ENCODE results near the gene ARHGAP24.
"Not testable (repeated sequence)": the region's sequence is repeated elsewhere in the genome, so short reads cannot be mapped to it uniquely, and the experiment has no call there.

The ARHGAP24 gene

DNA sequence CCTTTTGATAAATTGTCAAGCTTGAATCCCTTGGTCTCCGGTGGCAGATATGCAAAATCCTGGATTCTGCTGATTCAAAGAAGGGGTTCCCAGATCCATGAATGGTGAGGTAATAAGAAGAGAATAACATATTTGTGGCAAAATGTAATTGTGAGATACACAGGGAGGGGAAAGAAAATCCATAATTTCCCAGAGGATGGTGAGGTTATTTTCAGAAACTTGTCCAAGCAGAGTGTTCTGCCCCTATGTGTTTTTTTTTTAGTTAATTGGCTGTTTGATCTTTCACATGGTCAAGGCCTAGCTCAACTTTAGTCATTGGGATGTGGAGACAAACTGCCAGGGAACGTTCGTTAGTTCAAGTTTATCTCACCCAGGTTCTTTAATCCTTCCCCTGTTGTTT, 476.1 kb downstream of the ARHGAP24 start:
- in situ Hi-C loops (cut with MboI; ENCODE audit: low pct_unique_long_range_greater_than_20kb, low sequenced_read_pairs) = no loop called here
- no peak for DNase-seq

DNA sequence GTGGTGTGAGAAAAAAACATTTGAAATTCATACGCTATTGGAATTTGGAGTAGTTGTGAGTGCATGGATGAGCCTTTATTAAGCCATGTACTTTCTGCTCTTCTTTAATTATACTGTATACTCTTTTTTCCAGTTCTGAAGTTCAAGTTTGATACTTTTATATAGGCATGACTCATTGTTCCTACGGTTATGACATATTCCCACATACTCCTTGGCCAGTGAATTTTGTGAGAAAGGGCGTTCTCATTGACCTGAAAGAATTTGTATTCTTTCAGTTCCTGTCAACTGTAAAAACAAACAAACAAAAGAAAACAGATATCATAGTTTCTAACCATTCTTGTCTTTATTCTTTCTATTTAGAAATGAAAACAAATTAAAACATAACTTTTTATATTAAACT, 477.6 kb downstream of the ARHGAP24 start:
- no peak for DNase-seq
- in situ Hi-C loops (cut with MboI; ENCODE audit: low pct_unique_long_range_greater_than_20kb, low sequenced_read_pairs) = no loop called here

GRCh38 chr4:85952972-85953650, 478.2 kb downstream of the ARHGAP24 start:
- no peak for DNase-seq

GRCh38 chr4:85953651-85954018, 478.7 kb downstream of the ARHGAP24 start:
- no peak for DNase-seq
- in situ Hi-C loops (cut with MboI; ENCODE audit: low pct_unique_long_range_greater_than_20kb, low sequenced_read_pairs) = no loop called here

More at GRCh38 chr4:85952972-85953650, 478.2 kb downstream of the ARHGAP24 start:
- in situ Hi-C loops (cut with MboI; ENCODE audit: low pct_unique_long_range_greater_than_20kb, low sequenced_read_pairs) = no loop called here

GRCh38 chr4:85955620-85956292, 480.8 kb downstream of the ARHGAP24 start:
- no peak for DNase-seq

DNA sequence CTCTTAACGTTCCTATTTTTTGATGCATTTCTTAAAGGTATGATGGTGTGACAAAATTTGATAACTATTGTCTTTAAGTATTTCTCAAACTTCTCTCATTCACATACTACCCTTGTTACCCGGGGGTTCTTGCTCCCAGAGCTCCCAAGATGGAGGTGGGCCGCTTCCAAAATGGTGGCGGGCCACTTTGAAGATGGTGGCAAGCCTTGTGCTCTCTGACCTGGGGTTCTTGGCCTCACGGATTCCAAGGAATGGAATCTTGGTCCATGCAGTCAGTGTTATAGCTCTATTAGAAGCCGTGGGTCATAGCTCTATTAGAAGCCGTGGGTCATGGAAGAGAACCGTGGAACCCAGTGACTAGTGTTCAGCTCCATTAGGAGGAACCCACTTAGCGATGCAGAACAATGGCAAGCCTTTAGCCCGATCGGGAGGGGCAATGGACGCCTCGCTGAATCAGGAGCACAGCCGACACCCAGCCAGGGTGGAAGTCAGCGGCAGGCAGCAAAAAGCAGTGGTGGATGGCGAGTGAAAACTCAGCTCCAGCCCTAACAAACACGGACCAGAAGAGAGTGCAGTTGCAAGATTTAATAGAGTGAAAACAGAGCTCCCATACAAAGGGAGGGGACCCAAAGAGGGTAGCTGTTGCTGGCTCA, 481.5 kb downstream of the ARHGAP24 start:
- no peak for DNase-seq
- in situ Hi-C loops (cut with MboI; ENCODE audit: low pct_unique_long_range_greater_than_20kb, low sequenced_read_pairs) = no loop called here

More at GRCh38 chr4:85955620-85956292, 480.8 kb downstream of the ARHGAP24 start:
- in situ Hi-C loops (cut with MboI; ENCODE audit: low pct_unique_long_range_greater_than_20kb, low sequenced_read_pairs) = no loop called here

- DNase-seq = no peak
- in situ Hi-C loops (cut with MboI; ENCODE audit: low pct_unique_long_range_greater_than_20kb, low sequenced_read_pairs) = no loop called here
Measured at GRCh38 chr4:85961887-85962286, 486.9 kb downstream of the ARHGAP24 start.

DNA sequence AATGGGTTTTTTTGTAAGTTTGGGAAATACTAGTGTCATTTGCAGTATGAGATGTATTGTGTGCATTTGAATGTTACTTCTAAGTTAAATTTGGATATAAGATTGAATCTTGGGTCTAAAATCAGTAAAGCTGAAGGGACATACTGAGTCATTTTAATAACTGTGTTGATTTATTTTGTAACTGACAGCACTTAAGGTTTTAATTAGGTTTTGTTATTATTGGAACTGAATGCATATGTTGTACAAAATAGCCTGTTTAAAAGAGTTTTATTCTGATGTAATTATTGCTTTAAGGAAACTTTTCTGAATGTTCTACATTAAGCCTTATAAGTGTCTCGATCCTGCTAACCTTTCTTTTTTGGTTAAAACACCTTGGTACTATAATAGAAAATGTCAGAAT, 488.3 kb downstream of the ARHGAP24 start:
- in situ Hi-C loops (cut with MboI; ENCODE audit: low pct_unique_long_range_greater_than_20kb, low sequenced_read_pairs) = no loop called here
- no peak for DNase-seq

GRCh38 chr4:85964298-85964697, 489.3 kb downstream of the ARHGAP24 start:
- in situ Hi-C loops (cut with MboI; ENCODE audit: low pct_unique_long_range_greater_than_20kb, low sequenced_read_pairs) = no loop called here
- no peak for DNase-seq

DNA sequence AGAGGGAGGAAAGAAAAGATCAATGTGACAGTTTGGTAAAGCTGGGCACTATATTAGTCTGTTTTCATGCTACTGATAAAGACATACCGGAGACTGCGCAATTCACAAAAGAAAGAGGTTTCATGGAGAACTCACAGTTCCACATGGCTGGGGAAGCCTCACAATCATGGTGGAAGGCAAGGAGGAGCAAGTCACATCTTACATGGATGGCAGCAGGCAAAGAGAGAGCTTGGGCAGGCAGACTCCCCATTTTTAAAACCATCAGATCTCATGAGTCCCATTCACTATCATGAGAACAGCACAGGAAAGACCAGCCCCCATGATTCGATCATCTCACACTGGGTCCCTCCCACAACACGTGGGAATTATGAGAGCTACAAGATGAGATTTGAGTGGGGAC, 490.1 kb downstream of the ARHGAP24 start:
- DNase-seq; in situ Hi-C loops (cut with MboI; ENCODE audit: low pct_unique_long_range_greater_than_20kb, low sequenced_read_pairs): not testable (repeated sequence)

GRCh38 chr4:85965529-85965928, 490.6 kb downstream of the ARHGAP24 start:
- DNase-seq = no peak
- in situ Hi-C loops (cut with MboI; ENCODE audit: low pct_unique_long_range_greater_than_20kb, low sequenced_read_pairs) = no loop called here

DNA sequence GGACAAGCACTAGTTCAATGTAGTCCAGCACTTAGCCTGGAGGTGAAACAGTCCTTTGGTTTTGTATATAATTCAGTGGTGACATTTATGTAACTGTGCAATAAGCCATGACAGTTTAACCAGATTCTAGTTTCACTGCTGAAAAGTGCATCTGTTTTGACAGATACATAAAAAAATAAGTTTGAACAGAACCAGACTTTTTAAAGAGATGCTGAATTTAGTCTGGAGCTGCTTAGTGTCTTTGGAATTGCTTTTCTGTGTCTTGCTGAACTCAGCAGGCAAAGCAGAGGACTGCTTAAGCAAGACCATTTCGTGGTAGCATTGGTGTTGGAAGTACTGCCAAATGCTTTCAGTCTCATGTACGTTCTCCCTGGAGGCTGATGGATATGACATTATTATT, 491.4 kb downstream of the ARHGAP24 start:
- DNase-seq = no peak
- in situ Hi-C loops (cut with MboI; ENCODE audit: low pct_unique_long_range_greater_than_20kb, low sequenced_read_pairs) = no loop called here

DNA sequence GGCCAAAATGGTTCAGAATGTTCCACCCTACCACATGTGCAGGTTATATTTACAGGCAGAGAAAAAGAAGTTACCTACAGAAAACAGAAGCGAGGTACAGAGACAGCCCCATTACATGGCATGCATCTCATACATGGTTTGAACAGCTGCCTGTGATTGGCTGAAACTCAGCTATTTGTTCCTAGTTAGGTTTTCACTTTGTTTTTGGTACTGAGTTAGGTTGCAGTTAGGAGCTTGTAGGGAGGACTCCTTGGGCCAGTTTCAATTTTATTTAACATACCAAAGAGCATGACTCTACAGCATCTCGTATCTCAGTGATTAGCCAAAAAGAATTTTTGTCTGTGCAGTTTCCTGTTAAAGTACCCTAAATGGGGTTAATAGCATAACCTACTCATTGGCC, 492.9 kb downstream of the ARHGAP24 start:
- in situ Hi-C loops (cut with MboI; ENCODE audit: low pct_unique_long_range_greater_than_20kb, low sequenced_read_pairs) = no loop called here
- DNase-seq = no peak

GRCh38 chr4:85968945-85969819, 494.2 kb downstream of the ARHGAP24 start:
- peak; percentile 54 for DNase-seq
- in situ Hi-C loops (cut with MboI; ENCODE audit: low pct_unique_long_range_greater_than_20kb, low sequenced_read_pairs) = no loop called here

DNA sequence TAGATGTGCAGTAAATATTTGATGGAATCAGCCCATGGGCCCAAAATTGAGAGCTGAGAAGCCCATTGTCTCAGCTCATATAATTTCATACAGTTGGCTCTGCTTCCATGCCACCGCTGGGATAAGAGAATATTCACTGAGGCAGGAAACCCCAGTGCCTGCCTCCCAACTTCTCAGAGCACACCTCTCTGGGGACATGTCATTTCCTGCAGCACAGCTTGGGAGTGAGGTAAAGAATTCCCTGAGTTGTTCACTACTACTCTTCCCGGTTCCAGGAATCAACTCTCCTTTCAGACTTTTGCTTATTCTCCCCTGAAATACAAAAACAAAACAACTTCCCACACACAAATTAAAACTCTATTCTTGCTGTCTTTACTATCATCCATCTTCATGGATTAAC, 495.6 kb downstream of the ARHGAP24 start:
- in situ Hi-C loops (cut with MboI; ENCODE audit: low pct_unique_long_range_greater_than_20kb, low sequenced_read_pairs) = no loop called here

GRCh38 chr4:85979276-85979675, 504.3 kb downstream of the ARHGAP24 start:
- in situ Hi-C loops (cut with MboI; ENCODE audit: low pct_unique_long_range_greater_than_20kb, low sequenced_read_pairs) = no loop called here
- no peak for DNase-seq

More for the DNA sequence above, 495.6 kb downstream of the ARHGAP24 start:
- DNase-seq = no peak

- DNase-seq = no peak
- in situ Hi-C loops (cut with MboI; ENCODE audit: low pct_unique_long_range_greater_than_20kb, low sequenced_read_pairs) = no loop called here
Measured at GRCh38 chr4:85986266-85986665, 511.3 kb downstream of the ARHGAP24 start.

- DNase-seq = no peak
Measured at GRCh38 chr4:85993641-85994040, 518.7 kb downstream of the ARHGAP24 start.

DNA sequence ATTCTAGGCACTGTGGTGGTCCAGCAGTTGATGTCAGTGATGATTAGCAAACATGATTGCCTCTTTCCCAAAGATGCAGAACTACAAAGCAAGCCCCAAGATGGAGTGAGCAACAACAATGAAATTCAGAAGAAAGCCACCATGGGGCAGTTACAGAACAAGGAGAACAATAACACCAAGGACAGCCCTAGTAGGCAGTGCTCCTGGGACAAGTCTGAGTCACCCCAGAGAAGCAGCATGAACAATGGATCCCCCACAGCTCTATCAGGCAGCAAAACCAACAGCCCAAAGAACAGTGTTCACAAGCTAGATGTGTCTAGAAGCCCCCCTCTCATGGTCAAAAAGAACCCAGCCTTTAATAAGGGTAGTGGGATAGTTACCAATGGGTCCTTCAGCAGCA, 519.6 kb downstream of the ARHGAP24 start:
- no peak for DNase-seq
- in situ Hi-C loops (cut with MboI; ENCODE audit: low pct_unique_long_range_greater_than_20kb, low sequenced_read_pairs) = no loop called here

More at GRCh38 chr4:85993641-85994040, 518.7 kb downstream of the ARHGAP24 start:
- in situ Hi-C loops (cut with MboI; ENCODE audit: low pct_unique_long_range_greater_than_20kb, low sequenced_read_pairs) = no loop called here

All from KBM-7 (cell line).